SK-N-SH (cell line): ENCODE data around the gene GRK3.

ENCODE experiments used
- CTCF ChIP-seq: fragments of 200-600 bp; sonication (generic); IDR thresholded peaks from 2 replicates; pipeline ENCODE4 v1.6.1; 2017; ENCODE audit warnings: antibody characterized with exemption, mild to moderate bottlenecking, moderate library complexity
- ELF1 ChIP-seq: IDR thresholded peaks from 2 replicates; pipeline ENCODE4 v1.4.0; 2012
- EP300 ChIP-seq, 2 experiments: IDR thresholded peaks; 2 replicates each; pipeline versions ENCODE4 v1.4.0 to v1.6.1; 2012; ENCODE audit warnings: borderline replicate concordance in 1 of 2, low read depth in 1 of 2, low read length in 1 of 2
- FOXM1 ChIP-seq: IDR thresholded peaks from 2 replicates; pipeline ENCODE4 v1.4.0; 2012; ENCODE audit warnings: low read depth, mild to moderate bottlenecking
- GABPA ChIP-seq: IDR thresholded peaks from 2 replicates; pipeline ENCODE4 v1.4.0; 2012; ENCODE audit warnings: low read depth, mild to moderate bottlenecking
- MXI1 ChIP-seq: IDR thresholded peaks from 2 replicates; pipeline ENCODE4 v1.6.1; 2012; ENCODE audit warnings: mild to moderate bottlenecking, low read depth, low read length, improper control_type of control experiment
- POLR2AphosphoS5 ChIP-seq: IDR thresholded peaks from 2 replicates; pipeline ENCODE4 v1.6.1; 2012; ENCODE audit warnings: low read depth, low read length
- RAD21 ChIP-seq: IDR thresholded peaks from 2 replicates; pipeline ENCODE4 v1.6.1; 2012; ENCODE audit warnings: mild to moderate bottlenecking, low read length
- RCOR1 ChIP-seq: fragments of 150-350 bp; IDR thresholded peaks from 2 replicates; pipeline ENCODE4 v1.6.1; 2017; ENCODE audit warnings: antibody characterized with exemption, low read length
- REST ChIP-seq: IDR thresholded peaks from 2 replicates; pipeline ENCODE4 v1.6.1; 2012; ENCODE audit warnings: mild to moderate bottlenecking, low read depth, low read length, moderate library complexity
- RFX5 ChIP-seq: IDR thresholded peaks from 2 replicates; pipeline ENCODE4 v1.6.1; 2012; ENCODE audit warnings: mild to moderate bottlenecking, improper control_type of control experiment, low read length
- TCF12 ChIP-seq: IDR thresholded peaks from 2 replicates; pipeline ENCODE4 v1.4.0; 2012
- ZBTB33 ChIP-seq: IDR thresholded peaks from 2 replicates; pipeline ENCODE4 v1.4.0; 2012; ENCODE audit warnings: low read depth, borderline replicate concordance

GRCh38 chr22:25573841-25574240 is 9.4 kb downstream of the GRK3 start:
- no peak for TF ChIP-seq ELF1
- no peak for TF ChIP-seq GABPA
- no peak for TF ChIP-seq CTCF
- no peak for TF ChIP-seq MXI1
- TF ChIP-seq EP300 (IDR thresholded peaks at IDR 0.05; ENCODE audit: borderline replicate concordance in 1 of 2, low read depth in 1 of 2, low read length in 1 of 2) = no peak
- no peak for TF ChIP-seq ZBTB33
- no peak for TF ChIP-seq REST
- no peak for TF ChIP-seq TCF12
- no peak for TF ChIP-seq RCOR1
- no peak for TF ChIP-seq POLR2AphosphoS5
- no peak for TF ChIP-seq RAD21
- TF ChIP-seq RFX5 = no peak
- no peak for TF ChIP-seq FOXM1
